Parathyroid adenoma (tissue), 2 donors: ENCODE measurements around the gene PKN3.
"Not testable (repeated sequence)": the region's sequence is repeated elsewhere in the genome, so short reads cannot be mapped to it uniquely, and the experiment has no call there.

ENCODE experiments used
- H2AFZ ChIP-seq: fragments of 300-600 bp; sonication (generic); one replicate; pipeline ENCODE4 v1.7.0; 2017; ENCODE audit warnings: antibody characterized with exemption, mild to moderate bottlenecking
- H3K27ac ChIP-seq: fragments of 300-600 bp; sonication (generic); one replicate; pipeline ENCODE4 v1.7.0; 2017
- H3K27me3 ChIP-seq: fragments of 300-600 bp; sonication (generic); one replicate; pipeline ENCODE4 v1.7.0; 2017; ENCODE audit warnings: low read length; ENCODE audit not compliant: control insufficient read depth, insufficient read depth
- H3K36me3 ChIP-seq: fragments of 300-600 bp; sonication (generic); one replicate; pipeline ENCODE4 v1.7.0; 2017; ENCODE audit warnings: low read length; ENCODE audit not compliant: control insufficient read depth, insufficient read depth
- H3K4me1 ChIP-seq: fragments of 300-600 bp; sonication (generic); one replicate; pipeline ENCODE4 v1.7.0; 2017; ENCODE audit warnings: control low read depth
- H3K4me2 ChIP-seq: fragments of 300-600 bp; sonication (generic); one replicate; pipeline ENCODE4 v1.7.0; 2017; ENCODE audit warnings: low read length
- H3K4me3 ChIP-seq: fragments of 300-600 bp; sonication (generic); one replicate; pipeline ENCODE4 v1.7.0; 2017; ENCODE audit warnings: low read depth, low read length
- H3K79me2 ChIP-seq: fragments of 300-600 bp; sonication (generic); one replicate; pipeline ENCODE4 v1.7.0; 2017; ENCODE audit warnings: control low read depth
- H3K9ac ChIP-seq: fragments of 300-600 bp; sonication (generic); one replicate; pipeline ENCODE4 v1.7.0; 2017; ENCODE audit warnings: mild to moderate bottlenecking
- H3K9me3 ChIP-seq: fragments of 300-600 bp; sonication (generic); one replicate; pipeline ENCODE4 v1.7.0; 2017; ENCODE audit warnings: low read length; ENCODE audit not compliant: control insufficient read depth
- CTCF ChIP-seq: fragments of 300-600 bp; sonication (generic); IDR thresholded peaks from one replicate; pipeline ENCODE4 v1.7.0; 2017; ENCODE audit warnings: antibody characterized with exemption, mild to moderate bottlenecking
- donor health status: primary hyperparathyroidism.

PKN3 gene

GRCh38 chr9:128657344-128657704 is 45.0 kb upstream of the PKN3 start:
- H3K4me2 ChIP-seq: peak overlapping the region; percentile 98
- H3K9me3 ChIP-seq: no peaks in the 10 kb centered on the region
- H3K27ac ChIP-seq: peak overlapping the region; percentile 100
- TF ChIP-seq CTCF: no peak
- H2AFZ ChIP-seq: peak overlapping the region; percentile 94
- H3K27me3 ChIP-seq: no peaks in the 10 kb centered on the region
- no peaks in the 10 kb centered on the region for H3K4me1 ChIP-seq
- H3K4me3 ChIP-seq: peak overlapping the region; percentile 77
- H3K79me2 ChIP-seq: no peaks in the 10 kb centered on the region
- no peak overlapping the region for H3K9ac ChIP-seq
- no peaks in the 10 kb centered on the region for H3K36me3 ChIP-seq

- Histone ChIP-seq H2AFZ (no peak overlapping the region), H3K27me3 (no peaks in the 10 kb centered on the region), H3K4me1 (no peaks in the 10 kb centered on the region), H3K4me3 (no peak overlapping the region), H3K4me2 (no peak overlapping the region), H3K9ac (no peak overlapping the region), H3K36me3 (no peaks in the 10 kb centered on the region), H3K79me2 (no peaks in the 10 kb centered on the region), H3K9me3 (no peaks in the 10 kb centered on the region), H3K27ac (no peak overlapping the region)
- no peak for TF ChIP-seq CTCF
These were observed 44.5 kb upstream of the PKN3 start for GRCh38 chr9:128657796-128658195.

GRCh38 chr9:128666481-128666941 is 35.8 kb upstream of the PKN3 start:
- not testable (repeated sequence) for H3K4me1 ChIP-seq, H3K27me3 ChIP-seq, H3K4me3 ChIP-seq, H3K79me2 ChIP-seq, H3K36me3 ChIP-seq, H3K4me2 ChIP-seq, H3K9me3 ChIP-seq, H3K9ac ChIP-seq, H3K27ac ChIP-seq, H2AFZ ChIP-seq

GRCh38 chr9:128669786-128670185 is 32.5 kb upstream of the PKN3 start:
- H3K36me3 ChIP-seq: no peaks in the 10 kb centered on the region
- H2AFZ ChIP-seq: no peak overlapping the region
- no peaks in the 10 kb centered on the region for H3K27me3 ChIP-seq
- H3K4me3 ChIP-seq: no peak overlapping the region
- no peak overlapping the region for H3K9ac ChIP-seq
- no peak overlapping the region for H3K27ac ChIP-seq
- no peaks in the 10 kb centered on the region for H3K9me3 ChIP-seq
- H3K79me2 ChIP-seq: no peaks in the 10 kb centered on the region
- H3K4me2 ChIP-seq: no peak overlapping the region
- H3K4me1 ChIP-seq: no peaks in the 10 kb centered on the region
- TF ChIP-seq CTCF: no peak

GRCh38 chr9:128675382-128675781 is 26.9 kb upstream of the PKN3 start:
- Histone ChIP-seq H3K9ac (no peak overlapping the region), H3K4me1 (no peaks in the 10 kb centered on the region), H3K27ac (no peak overlapping the region), H3K27me3 (no peaks in the 10 kb centered on the region), H3K4me2 (no peak overlapping the region), H3K36me3 (no peaks in the 10 kb centered on the region), H3K79me2 (no peaks in the 10 kb centered on the region), H3K9me3 (no peaks in the 10 kb centered on the region), H2AFZ (no peak overlapping the region), H3K4me3 (no peak overlapping the region)
- TF ChIP-seq CTCF: no peak
